Endothelial cell of umbilical vein (primary cell): ENCODE results near the gene CCDC150.
"Not testable (repeated sequence)": the region's sequence is repeated elsewhere in the genome, so short reads cannot be mapped to it uniquely, and the experiment has no call there.

Experiments used
- CTCF ChIP-seq, 2 donors: IDR thresholded peaks; 1 replicate in 1 of 2; 2 replicates in 1 of 2; pipeline ENCODE4 v1.5.1; 2011; ENCODE audit warnings: low read length in 2 of 2, mild to moderate bottlenecking in 2 of 2, moderate library complexity in 2 of 2, control low read depth in 1 of 2, inconsistent platforms in 1 of 2, low read depth in 1 of 2; ENCODE audit not compliant: insufficient read depth in 1 of 2; ENCODE audit errors: extremely low read depth in 1 of 2
- POLR2A ChIP-seq: IDR thresholded peaks from 2 replicates; pipeline ENCODE4 v1.6.1; 2012; ENCODE audit warnings: low read depth, mild to moderate bottlenecking, control low read depth, low read length

DNA sequence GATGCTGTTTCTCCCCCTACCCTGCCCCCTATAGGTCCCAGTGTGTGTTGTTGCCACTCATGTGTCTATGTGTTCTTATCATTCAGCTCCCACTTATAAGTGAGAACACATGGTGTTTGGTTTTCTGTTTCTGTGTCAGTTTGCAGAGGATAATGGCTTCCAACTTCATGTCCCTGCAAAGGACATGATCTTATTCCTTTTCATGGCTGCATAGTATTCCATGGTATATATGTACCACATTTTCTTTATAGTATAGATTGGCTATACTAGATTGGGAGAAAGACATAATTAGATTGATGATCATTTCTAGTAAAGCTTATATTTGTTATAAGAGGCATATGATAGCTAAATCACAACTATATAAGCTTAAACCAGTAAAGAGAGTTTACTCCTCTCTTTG, 97.1 kb downstream of the CCDC150 start:
- TF ChIP-seq CTCF (IDR thresholded peaks at IDR 0.05; ENCODE audit: extremely low read depth in 1 of 2, insufficient read depth in 1 of 2, low read depth in 1 of 2, low read length in 2 of 2); POLR2A: not testable (repeated sequence)
